MM.1S (cell line): ENCODE results near the gene SOHLH2.

Source experiments
- DNase-seq: peaks from one replicate; pipeline ENCODE4 v3.0.0-alpha.2; 2015
- H2AFZ ChIP-seq: fragments of 300-600 bp; sonication (generic); 2 replicates; pipeline ENCODE4 v1.6.0; 2016; ENCODE audit warnings: antibody characterized with exemption, low read length
- H3F3A ChIP-seq: fragments of 300-600 bp; sonication (generic); 2 replicates; pipeline ENCODE4 v1.6.1; 2016; ENCODE audit warnings: mild to moderate bottlenecking, antibody characterized with exemption, low read length, moderate library complexity, mixed read lengths; ENCODE audit not compliant: insufficient read depth
- H3K27ac ChIP-seq: fragments of 300-600 bp; sonication (generic); 2 replicates; pipeline ENCODE4 v1.5.1; 2016; ENCODE audit warnings: mild to moderate bottlenecking, low read length
- H3K27me3 ChIP-seq: fragments of 300-600 bp; sonication (generic); replicated peaks from 2 replicates; pipeline ENCODE4 v1.6.0; 2016; ENCODE audit warnings: low read length; ENCODE audit not compliant: insufficient read depth
- H3K36me3 ChIP-seq: fragments of 300-600 bp; sonication (generic); replicated peaks from 2 replicates; pipeline ENCODE4 v1.6.1; 2016; ENCODE audit warnings: mild to moderate bottlenecking, low read length, mixed read lengths; ENCODE audit not compliant: insufficient read depth
- H3K4me1 ChIP-seq: fragments of 300-600 bp; sonication (generic); 2 replicates; pipeline ENCODE4 v1.6.1; 2016; ENCODE audit warnings: low read length, mixed read lengths
- H3K4me2 ChIP-seq: fragments of 300-600 bp; sonication (generic); 2 replicates; pipeline ENCODE4 v1.6.0; 2016; ENCODE audit warnings: low read depth, low read length
- H3K4me3 ChIP-seq: fragments of 300-600 bp; sonication (generic); 2 replicates; pipeline ENCODE4 v1.5.1; 2016; ENCODE audit warnings: low read length, mixed read lengths
- H3K79me2 ChIP-seq: fragments of 300-600 bp; sonication (generic); 2 replicates; pipeline ENCODE4 v1.6.1; 2016; ENCODE audit warnings: mixed run types, low read length, mixed read lengths
- H3K9ac ChIP-seq: fragments of 300-600 bp; sonication (generic); 2 replicates; pipeline ENCODE4 v1.6.1; 2016; ENCODE audit warnings: low read length, mixed read lengths
- H3K9me2 ChIP-seq: fragments of 300-600 bp; sonication (generic); replicated peaks from 2 replicates; pipeline ENCODE4 v1.6.1; 2016; ENCODE audit warnings: mild to moderate bottlenecking, low read length, mixed read lengths; ENCODE audit not compliant: insufficient read depth
- H3K9me3 ChIP-seq: fragments of 300-600 bp; sonication (generic); replicated peaks from 2 replicates; pipeline ENCODE4 v1.6.1; 2016; ENCODE audit warnings: mild to moderate bottlenecking, low read length, mixed read lengths; ENCODE audit not compliant: insufficient read depth
- H4K20me1 ChIP-seq: fragments of 300-600 bp; sonication (generic); 2 replicates; pipeline ENCODE4 v1.6.1; 2016; ENCODE audit warnings: mild to moderate bottlenecking, low read length, moderate library complexity, mixed read lengths; ENCODE audit not compliant: insufficient read depth
- EZH2 ChIP-seq: fragments of 300-600 bp; sonication (generic); optimal IDR thresholded peaks from 2 replicates; pipeline ENCODE3; 2017; ENCODE audit warnings: low read depth, mild to moderate bottlenecking, antibody characterized with exemption, low read length, mixed read lengths
- EZH2phosphoT487 ChIP-seq: fragments of 300-600 bp; sonication (generic); IDR thresholded peaks from 2 replicates; pipeline ENCODE4 v1.6.1; 2018; ENCODE audit warnings: antibody characterized with exemption, low read length
- TF ChIP-seq, protein P1 (sequence below): fragments of 300-600 bp; sonication (generic); IDR thresholded peaks from 2 replicates; pipeline ENCODE4 v1.5.1; 2016; ENCODE audit warnings: antibody characterized with exemption, low read length, mixed read lengths

SOHLH2 gene

DNA sequence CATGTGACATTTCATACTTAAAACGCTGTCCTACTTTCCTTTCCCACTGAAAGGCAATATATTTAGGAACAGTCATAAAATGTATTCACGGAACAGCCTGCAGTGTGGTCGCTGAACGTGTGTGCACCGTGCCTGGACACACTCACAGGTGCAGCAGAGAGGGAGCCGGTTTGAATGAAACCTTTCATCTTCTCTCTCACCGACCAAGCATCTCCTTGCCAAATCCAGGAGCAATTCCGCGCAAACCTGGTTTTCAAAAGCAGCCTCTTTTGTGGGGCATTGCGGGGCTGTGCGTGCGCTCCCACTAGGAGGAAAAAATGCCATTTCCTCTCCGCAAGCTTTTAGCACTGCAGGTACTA lies 84.2 kb downstream of the SOHLH2 start:
- Histone ChIP-seq H3K36me3 (no peaks in the 10 kb centered on the region), H3K9me3 (no peaks in the 10 kb centered on the region), H3K27ac (no peak overlapping the region), H3F3A (no peaks in the 10 kb centered on the region), H3K27me3 (no peaks in the 10 kb centered on the region), H3K4me1 (no peaks in the 10 kb centered on the region), H3K79me2 (no peaks in the 10 kb centered on the region), H4K20me1 (no peaks in the 10 kb centered on the region), H3K9me2 (no peaks in the 10 kb centered on the region), H3K4me2 (no peak overlapping the region), H3K9ac (no peak overlapping the region), H2AFZ (no peak overlapping the region), H3K4me3 (no peak overlapping the region)
- no peak for DNase-seq
- TF ChIP-seq, protein P1, sequence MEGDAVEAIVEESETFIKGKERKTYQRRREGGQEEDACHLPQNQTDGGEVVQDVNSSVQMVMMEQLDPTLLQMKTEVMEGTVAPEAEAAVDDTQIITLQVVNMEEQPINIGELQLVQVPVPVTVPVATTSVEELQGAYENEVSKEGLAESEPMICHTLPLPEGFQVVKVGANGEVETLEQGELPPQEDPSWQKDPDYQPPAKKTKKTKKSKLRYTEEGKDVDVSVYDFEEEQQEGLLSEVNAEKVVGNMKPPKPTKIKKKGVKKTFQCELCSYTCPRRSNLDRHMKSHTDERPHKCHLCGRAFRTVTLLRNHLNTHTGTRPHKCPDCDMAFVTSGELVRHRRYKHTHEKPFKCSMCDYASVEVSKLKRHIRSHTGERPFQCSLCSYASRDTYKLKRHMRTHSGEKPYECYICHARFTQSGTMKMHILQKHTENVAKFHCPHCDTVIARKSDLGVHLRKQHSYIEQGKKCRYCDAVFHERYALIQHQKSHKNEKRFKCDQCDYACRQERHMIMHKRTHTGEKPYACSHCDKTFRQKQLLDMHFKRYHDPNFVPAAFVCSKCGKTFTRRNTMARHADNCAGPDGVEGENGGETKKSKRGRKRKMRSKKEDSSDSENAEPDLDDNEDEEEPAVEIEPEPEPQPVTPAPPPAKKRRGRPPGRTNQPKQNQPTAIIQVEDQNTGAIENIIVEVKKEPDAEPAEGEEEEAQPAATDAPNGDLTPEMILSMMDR, result no peak
- TF ChIP-seq EZH2 (no peak), EZH2phosphoT487 (no peak)

DNA sequence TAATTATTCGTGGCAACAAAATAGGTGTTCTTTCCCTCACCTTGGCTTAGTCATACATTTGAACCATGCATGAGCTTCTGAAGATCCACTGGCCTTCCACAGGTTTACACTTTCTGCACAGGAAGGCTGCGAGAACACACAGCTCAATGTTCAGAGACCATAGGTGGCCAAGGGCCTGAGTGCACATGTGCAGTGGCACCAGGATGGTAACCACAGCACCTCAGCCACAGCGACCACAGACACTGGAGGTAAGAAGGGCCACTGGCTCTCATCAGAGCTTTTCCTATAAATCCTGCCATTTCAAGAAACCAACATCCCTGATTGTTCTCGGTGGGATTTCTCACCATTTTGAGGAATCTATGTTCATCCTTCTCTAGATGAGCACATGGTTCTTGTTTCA lies 84.8 kb downstream of the SOHLH2 start:
- Histone ChIP-seq H2AFZ (no peak overlapping the region), H3K9ac (no peak overlapping the region), H3K27me3 (no peaks in the 10 kb centered on the region), H3K79me2 (no peaks in the 10 kb centered on the region), H3K4me3 (no peak overlapping the region), H4K20me1 (no peaks in the 10 kb centered on the region), H3K36me3 (no peaks in the 10 kb centered on the region), H3F3A (no peaks in the 10 kb centered on the region), H3K4me1 (no peaks in the 10 kb centered on the region), H3K9me3 (no peaks in the 10 kb centered on the region), H3K4me2 (no peak overlapping the region), H3K9me2 (no peaks in the 10 kb centered on the region), H3K27ac (no peak overlapping the region)
- TF ChIP-seq EZH2phosphoT487 (no peak), EZH2 (no peak)
- TF ChIP-seq, protein P1, result no peak
- no peak for DNase-seq

DNA sequence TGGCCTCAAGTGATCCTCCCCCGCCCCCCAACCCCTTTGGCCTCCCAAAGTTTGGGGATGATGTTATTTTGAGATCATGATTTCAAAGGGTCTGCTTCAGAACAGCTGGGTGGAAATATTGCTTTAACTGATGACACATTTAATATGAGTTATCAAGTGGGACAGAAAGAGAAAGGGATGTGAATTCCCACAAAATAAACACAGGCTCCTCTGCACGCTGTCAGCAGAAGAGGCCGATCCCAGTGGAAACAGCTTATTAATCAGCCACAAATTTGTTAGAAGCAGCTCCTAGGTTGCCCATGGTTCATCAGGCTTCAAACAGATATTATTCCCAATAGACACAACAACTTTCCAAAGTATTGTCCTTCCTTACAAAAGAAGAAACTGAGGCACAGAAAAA lies 87.9 kb downstream of the SOHLH2 start:
- Histone ChIP-seq H3K9me3 (no peaks in the 10 kb centered on the region), H3K4me3 (no peak overlapping the region), H3F3A (no peaks in the 10 kb centered on the region), H3K36me3 (no peaks in the 10 kb centered on the region), H3K4me2 (no peak overlapping the region), H3K9ac (no peak overlapping the region), H3K27ac (no peak overlapping the region), H3K79me2 (no peaks in the 10 kb centered on the region), H3K4me1 (no peaks in the 10 kb centered on the region), H4K20me1 (no peaks in the 10 kb centered on the region), H3K9me2 (no peaks in the 10 kb centered on the region), H2AFZ (no peak overlapping the region), H3K27me3 (no peaks in the 10 kb centered on the region)
- no peak for DNase-seq
- TF ChIP-seq, protein P1, result no peak
- TF ChIP-seq EZH2phosphoT487 (no peak), EZH2 (no peak)

DNA sequence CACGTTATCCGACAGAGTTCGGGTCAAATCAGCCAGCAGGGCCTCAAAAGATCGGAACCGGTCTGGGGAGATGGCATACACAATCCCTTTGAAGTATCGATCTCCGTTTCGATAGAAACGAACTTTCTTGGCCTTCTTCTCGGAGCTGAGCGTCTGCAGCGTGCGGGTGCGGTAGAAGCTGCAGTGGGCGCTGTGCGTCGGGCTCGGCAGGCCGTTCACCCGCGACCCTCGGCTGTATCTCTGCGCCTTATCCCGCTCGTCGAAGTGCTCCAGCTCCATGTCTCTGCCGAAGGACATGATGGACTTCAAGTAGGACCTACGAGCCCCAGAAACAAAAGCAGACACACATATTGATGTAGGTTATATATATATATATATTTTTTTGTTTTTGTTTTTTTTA lies 88.5 kb downstream of the SOHLH2 start:
- TF ChIP-seq EZH2phosphoT487 (no peak), EZH2 (no peak)
- TF ChIP-seq, protein P1, result no peak
- H2AFZ ChIP-seq, result no peak overlapping the region
- H3K9me3 ChIP-seq, result no peaks in the 10 kb centered on the region
- H3K4me2 ChIP-seq, result no peak overlapping the region
- no peaks in the 10 kb centered on the region for H4K20me1 ChIP-seq
- H3K4me3 ChIP-seq, result no peak overlapping the region
- H3K27ac ChIP-seq, result no peak overlapping the region
- H3K36me3 ChIP-seq, result no peaks in the 10 kb centered on the region
- no peaks in the 10 kb centered on the region for H3K27me3 ChIP-seq
- H3K79me2 ChIP-seq, result no peaks in the 10 kb centered on the region
- H3K9me2 ChIP-seq, result no peaks in the 10 kb centered on the region
- no peak overlapping the region for H3K9ac ChIP-seq
- H3K4me1 ChIP-seq, result no peaks in the 10 kb centered on the region
- no peak for DNase-seq
- no peaks in the 10 kb centered on the region for H3F3A ChIP-seq
